ENCODE data around the gene IFNGR1. TPM values are rescaled to one million over a fixed set of nuclear protein-coding genes. Genes with fewer than 3 reads are reported as not detected.
"Not testable (repeated sequence)": the region's sequence is repeated elsewhere in the genome, so short reads cannot be mapped to it uniquely, and the experiment has no call there.

IFNGR1 gene
- 49.7 and 70.4 TPM in 2 replicates for total RNA-seq

DNA sequence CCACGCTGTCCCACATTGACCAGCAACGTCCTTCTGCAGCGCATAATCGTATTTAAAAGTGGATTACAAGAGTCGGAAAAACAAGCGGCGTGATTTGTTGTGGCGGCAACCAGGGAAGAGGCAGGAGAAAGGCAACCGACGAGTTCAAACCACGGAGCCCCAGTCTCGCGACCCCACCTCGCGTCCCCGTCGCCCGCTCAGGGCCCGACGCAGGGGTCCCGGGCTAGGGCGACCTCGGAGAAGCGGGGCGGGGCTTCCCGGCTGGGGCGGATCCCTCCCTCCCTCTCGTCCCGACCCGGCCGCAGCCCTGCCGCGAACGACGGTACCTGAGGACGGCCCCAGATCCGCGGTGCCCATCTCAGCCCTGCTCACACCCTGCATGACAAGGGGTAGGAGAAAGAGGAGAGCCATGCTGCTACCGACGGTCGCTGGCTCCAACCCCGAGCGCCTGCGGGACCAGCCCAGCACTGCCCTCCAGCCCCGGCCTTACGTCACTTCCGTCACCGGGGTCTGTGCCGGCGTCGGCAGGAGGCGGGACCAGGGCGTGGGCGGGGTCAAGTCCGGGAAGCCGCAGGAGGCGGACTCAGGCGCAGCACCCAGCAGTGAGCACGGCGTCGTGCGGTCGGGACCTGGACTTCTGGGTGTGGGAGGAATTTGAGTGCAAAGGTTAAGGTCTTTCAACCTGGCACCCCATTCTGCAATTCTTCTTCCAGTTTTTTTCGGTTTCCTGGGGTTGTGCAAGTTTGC, at the start of gene IFNGR1:
IFNGR1 (minus strand) TSS at position 469 of the 747 bp plus-strand sequence; CDS start at position 411, 58 bp downstream.
- DNase-seq (ENCODE audit: low read depth in 2 of 2), result peak; percentile 93 to 94

- DNase-seq (ENCODE audit: low read depth in 2 of 2), result no peak
Observed at GRCh38 chr6:137268911-137269310, 49.7 kb upstream of the IFNGR1 start.

DNA sequence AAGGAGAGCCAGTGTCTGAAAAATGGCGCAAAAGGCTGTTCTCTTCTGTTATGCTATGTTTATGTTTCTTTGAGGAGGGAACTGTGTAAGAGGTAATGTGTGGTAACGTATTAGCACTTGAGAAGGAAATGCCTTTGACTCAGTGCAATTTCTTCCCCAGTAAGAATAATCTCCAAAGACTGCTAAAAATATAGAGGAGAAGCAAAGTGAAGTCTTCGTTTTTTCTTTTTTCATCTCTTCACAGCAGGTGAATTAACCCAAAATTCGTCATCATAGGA, 47.1 kb upstream of the IFNGR1 start:
- peak in 1 of 2 donors; percentile 21 for DNase-seq (ENCODE audit: low read depth in 2 of 2)

- DNase-seq (ENCODE audit: low read depth in 2 of 2), result peak in 1 of 2 donors; percentile 9
Observed at GRCh38 chr6:137265561-137266308, 46.5 kb upstream of the IFNGR1 start.

- DNase-seq (ENCODE audit: low read depth in 2 of 2), result no peak
Observed at GRCh38 chr6:137264311-137265075, 45.3 kb upstream of the IFNGR1 start.

GRCh38 chr6:137261761-137262160, 42.6 kb upstream of the IFNGR1 start:
- DNase-seq (ENCODE audit: low read depth in 2 of 2), result peak in 1 of 2 donors; percentile 19

DNA sequence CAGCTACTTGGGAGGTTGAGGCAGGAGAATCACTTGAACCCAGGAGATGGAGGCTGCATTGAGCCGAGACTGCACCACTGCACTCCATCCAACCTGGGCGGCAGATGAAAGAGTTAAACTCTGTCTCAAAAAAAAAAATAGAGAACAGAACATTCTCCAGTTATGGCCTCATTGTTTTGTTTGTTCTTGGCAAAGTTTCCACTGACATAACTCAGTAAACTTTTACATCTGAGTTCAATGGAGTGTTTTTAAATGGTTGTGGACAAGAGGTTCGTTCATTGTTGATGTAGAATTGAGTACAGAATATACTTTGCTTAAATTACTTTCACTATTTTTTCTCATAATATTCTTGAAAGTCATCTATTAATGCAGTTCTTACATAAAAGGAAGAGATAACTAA, 42.2 kb upstream of the IFNGR1 start:
- DNase-seq (ENCODE audit: low read depth in 2 of 2), result peak; percentile 45 to 66

GRCh38 chr6:137260217-137260616, 41.0 kb upstream of the IFNGR1 start:
- peak; percentile 9 to 36 for DNase-seq (ENCODE audit: low read depth in 2 of 2)

- peak; percentile 10 to 54 for DNase-seq (ENCODE audit: low read depth in 2 of 2)
Observed at GRCh38 chr6:137259349-137259748, 40.2 kb upstream of the IFNGR1 start.

DNA sequence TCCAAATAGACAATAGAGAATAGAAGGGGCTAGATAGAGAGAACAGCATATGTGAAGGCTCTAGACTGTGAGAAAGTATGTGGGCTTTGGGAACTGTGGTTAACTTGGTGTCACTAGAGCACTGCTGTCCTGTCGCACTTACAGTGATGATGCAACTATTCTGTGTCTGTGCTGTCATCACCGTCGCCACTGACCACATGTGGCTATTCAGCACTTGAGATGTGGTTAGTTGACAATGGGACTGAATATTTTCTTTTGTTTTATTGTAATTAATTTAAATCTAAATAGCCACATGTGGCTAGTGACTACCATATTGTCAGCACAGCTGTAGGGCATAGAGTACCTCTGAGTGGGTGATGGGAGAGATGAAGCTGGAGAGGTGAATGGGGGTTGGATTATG, 39.0 kb upstream of the IFNGR1 start:
- no peak for DNase-seq (ENCODE audit: low read depth in 2 of 2)

GRCh38 chr6:137256350-137257103, 37.3 kb upstream of the IFNGR1 start:
- DNase-seq (ENCODE audit: low read depth in 2 of 2), result no peak

DNA sequence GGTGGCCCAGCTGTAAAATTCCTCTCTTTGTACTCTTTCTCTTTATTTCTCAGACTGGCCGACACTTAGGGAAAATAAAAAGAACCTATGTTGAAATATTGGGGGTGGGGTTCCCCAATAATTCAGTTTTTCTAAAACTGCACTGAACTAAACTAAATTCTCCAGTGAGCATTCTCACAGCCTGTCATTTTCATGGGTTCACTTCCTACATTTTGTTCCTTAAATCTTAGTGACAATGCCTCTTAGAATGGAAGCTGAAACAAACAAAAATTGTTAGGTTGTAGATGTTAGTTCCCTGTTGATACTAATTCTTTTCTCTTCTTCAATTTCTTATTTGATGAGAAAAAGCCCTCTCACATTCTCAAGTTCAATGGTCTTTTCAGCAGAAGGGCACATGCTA, 35.8 kb upstream of the IFNGR1 start:
- DNase-seq (ENCODE audit: low read depth in 2 of 2), result no peak

- DNase-seq (ENCODE audit: low read depth in 2 of 2), result not testable (repeated sequence)
Observed at GRCh38 chr6:137254430-137254829, 35.2 kb upstream of the IFNGR1 start.

DNA sequence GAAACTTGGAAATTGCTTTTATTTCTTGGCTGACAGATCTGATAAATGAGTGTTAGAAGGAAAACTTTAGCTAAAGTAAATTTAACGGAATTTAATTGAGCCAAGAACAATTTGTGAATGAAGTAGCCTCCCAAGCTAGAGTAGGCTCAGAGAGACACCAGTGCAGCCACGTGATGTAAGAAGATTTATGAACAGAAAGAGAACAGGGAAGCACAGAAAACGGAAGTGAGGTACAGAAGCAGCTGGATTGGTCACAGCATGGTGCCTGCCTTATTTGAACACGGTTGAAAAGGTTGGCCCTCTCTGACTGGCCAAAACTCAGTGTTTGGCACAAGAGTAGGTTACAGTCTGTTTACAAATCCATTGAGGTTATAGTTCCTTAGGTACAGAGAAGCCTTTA, 29.5 kb upstream of the IFNGR1 start:
- DNase-seq (ENCODE audit: low read depth in 2 of 2), result no peak

GRCh38 chr6:137247724-137248123, 28.5 kb upstream of the IFNGR1 start:
- no peak for DNase-seq (ENCODE audit: low read depth in 2 of 2)

DNA sequence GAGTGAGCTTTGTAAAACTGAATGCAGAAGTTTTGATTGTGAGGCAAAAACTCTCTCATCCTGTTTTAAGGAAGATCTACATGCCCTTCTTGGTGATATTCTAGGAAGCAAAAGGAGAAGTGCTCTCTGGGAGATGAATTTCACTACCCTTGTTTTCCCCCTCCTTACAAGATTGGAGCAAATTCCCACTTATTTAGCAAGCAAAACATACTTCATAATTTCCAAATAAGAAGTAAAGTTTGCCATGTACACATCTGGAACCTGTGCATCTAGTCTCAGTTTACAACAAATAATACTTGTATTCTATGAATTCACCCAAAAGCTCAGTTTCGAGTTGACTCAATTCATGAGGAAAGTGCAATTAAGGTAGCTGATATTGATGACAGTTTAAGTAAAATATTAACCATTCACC, 27.6 kb upstream of the IFNGR1 start:
- no peak for DNase-seq (ENCODE audit: low read depth in 2 of 2)

- no peak for DNase-seq (ENCODE audit: low read depth in 2 of 2)
Observed at GRCh38 chr6:137246164-137246563, 27.0 kb upstream of the IFNGR1 start.

DNA sequence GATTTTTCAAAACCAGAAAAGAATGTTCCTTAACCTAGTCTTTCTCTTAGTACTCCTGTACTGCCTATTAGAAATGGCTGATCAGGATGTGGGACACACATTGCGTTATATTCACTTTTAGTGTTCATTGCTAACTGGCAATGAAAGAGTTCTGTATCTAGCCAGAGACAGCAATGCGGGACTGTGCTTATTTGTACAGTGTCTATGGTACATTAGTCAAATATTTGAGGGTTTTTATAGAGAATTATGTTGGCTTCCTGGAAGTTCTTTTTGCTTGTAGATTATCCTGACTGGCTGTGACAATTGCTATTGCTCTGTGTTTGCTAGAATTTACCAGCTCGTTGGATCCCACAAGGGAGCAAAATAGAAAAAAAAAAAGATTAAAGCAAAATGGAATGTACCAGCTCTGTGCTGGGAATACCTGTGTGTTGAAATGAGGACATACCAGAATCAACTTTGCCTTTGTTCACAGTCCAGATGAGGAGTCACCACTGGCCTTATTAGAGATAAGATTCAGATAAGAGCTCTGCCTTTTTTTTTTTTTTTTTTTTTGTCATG, 22.4 kb upstream of the IFNGR1 start:
- no peak for DNase-seq (ENCODE audit: low read depth in 2 of 2)

- no peak for DNase-seq (ENCODE audit: low read depth in 2 of 2)
Observed at GRCh38 chr6:137240168-137240567, 21.0 kb upstream of the IFNGR1 start.

DNA sequence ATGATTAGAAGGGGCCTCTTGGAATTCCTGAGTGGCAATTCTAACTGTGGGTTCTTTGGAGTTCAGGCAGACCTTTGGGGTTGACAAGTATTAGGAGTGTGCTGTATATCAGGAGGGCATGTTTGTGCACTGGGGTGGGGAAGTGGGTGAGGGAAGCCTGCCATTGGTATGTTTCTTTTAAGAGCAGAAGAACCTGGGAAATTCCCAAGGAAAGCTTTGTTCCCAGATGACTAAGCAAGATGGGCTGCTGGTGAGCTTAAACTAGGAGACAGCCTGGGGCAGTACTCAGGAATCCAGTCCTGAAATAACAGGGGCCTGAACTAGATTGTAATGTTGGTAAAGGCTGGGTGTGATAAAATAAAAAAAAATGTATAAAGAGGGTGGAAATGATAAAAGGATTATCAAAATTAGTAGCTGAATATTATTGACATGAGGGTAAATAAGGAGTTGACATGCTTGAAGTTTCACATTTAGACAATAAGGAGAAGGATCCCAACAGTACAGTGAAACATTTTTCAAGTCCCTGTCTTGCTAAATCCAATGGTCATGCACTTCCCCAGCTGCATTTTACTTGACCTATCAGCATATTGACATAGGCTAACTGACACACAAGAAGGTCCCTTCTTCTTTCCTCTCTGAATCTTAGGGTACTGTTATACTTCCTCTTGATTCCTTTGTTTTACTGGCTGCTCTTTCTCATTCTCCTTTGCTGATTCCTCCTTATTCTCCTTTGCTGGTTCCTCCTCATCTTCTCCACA, 18.4 kb upstream of the IFNGR1 start:
- peak in 1 of 2 donors; percentile 91 for DNase-seq (ENCODE audit: low read depth in 2 of 2)

Data from lung microvascular endothelial cell (primary cell).